HG03575 (cell line): ENCODE data around the gene UBL4A.

Experiments
- ATAC-seq: cut with Tn5 transposase; IDR thresholded peaks from one replicate; pipeline ENCODE4 v1.9.1; 2021; ENCODE audit not compliant: unreplicated experiment, insufficient number of reproducible peaks, low FRiP score; ENCODE audit errors: extremely low read depth

The UBL4A gene

GRCh38 chrX:154468217-154468616 is 18.2 kb downstream of the UBL4A start:
- ATAC-seq = no peak

GRCh38 chrX:154467556-154467955 is 18.9 kb downstream of the UBL4A start:
- no peak for ATAC-seq

GRCh38 chrX:154466907-154467306 is 19.5 kb downstream of the UBL4A start:
- ATAC-seq = no peak

GRCh38 chrX:154466036-154466435 is 20.4 kb downstream of the UBL4A start:
- no peak for ATAC-seq

- ATAC-seq = no peak
These were observed 20.8 kb downstream of the UBL4A start for GRCh38 chrX:154465601-154466000.

- no peak for ATAC-seq
These were observed 21.5 kb downstream of the UBL4A start for GRCh38 chrX:154464806-154465365.

GRCh38 chrX:154463611-154464220 is 22.7 kb downstream of the UBL4A start:
- ATAC-seq = no peak

- no peak for ATAC-seq
These were observed 24.0 kb downstream of the UBL4A start for GRCh38 chrX:154462396-154462795.

GRCh38 chrX:154460326-154460725 is 26.1 kb downstream of the UBL4A start:
- no peak for ATAC-seq

GRCh38 chrX:154459832-154460231 is 26.6 kb downstream of the UBL4A start:
- ATAC-seq = no peak

GRCh38 chrX:154458954-154459778 is 27.2 kb downstream of the UBL4A start:
- no peak for ATAC-seq

- ATAC-seq = no peak
These were observed 28.1 kb downstream of the UBL4A start, which contains the start of gene PLXNA3 for GRCh38 chrX:154458116-154458953. Gene PLXNA3, plus strand, starts transcription at chrX:154458281. Its CDS starts 1,903 bp downstream, at chrX:154460184.

GRCh38 chrX:154457491-154458115 is 28.8 kb downstream of the UBL4A start:
- no peak for ATAC-seq

GRCh38 chrX:154452823-154453222 is 33.6 kb downstream of the UBL4A start:
- no peak for ATAC-seq

- no peak for ATAC-seq
These were observed 36.1 kb downstream of the UBL4A start for GRCh38 chrX:154450312-154450711.

- no peak for ATAC-seq
These were observed 36.8 kb downstream of the UBL4A start for GRCh38 chrX:154449618-154450017.

GRCh38 chrX:154448484-154448883 is 37.9 kb downstream of the UBL4A start:
- no peak for ATAC-seq

- no peak for ATAC-seq
These were observed 40.0 kb downstream of the UBL4A start for GRCh38 chrX:154446430-154446829.

GRCh38 chrX:154445776-154446175 is 40.6 kb downstream of the UBL4A start:
- ATAC-seq = no peak
